Neural cell (in vitro differentiated cells): ENCODE results near the gene OOSP2. TPM values are rescaled to one million over a fixed set of nuclear protein-coding genes. Genes with fewer than 3 reads are reported as not detected.

ENCODE experiments used
- H2AFZ ChIP-seq: fragments of 200-600, 300-800 bp; sonication (generic), shearing (Covaris generic); 2 replicates; pipeline ENCODE4 v1.6.0; 2014; ENCODE audit warnings: low read depth, mild to moderate bottlenecking, antibody characterized with exemption, low read length, moderate library complexity
- H3F3A ChIP-seq: fragments of 200-600 bp; shearing (Covaris generic); 2 replicates; pipeline ENCODE4 v1.6.1; 2016; ENCODE audit warnings: mild to moderate bottlenecking, moderate library complexity, mixed read lengths, antibody characterized with exemption, low read length; ENCODE audit not compliant: insufficient read depth, poor library complexity, severe bottlenecking
- H3K27ac ChIP-seq: fragments of 200-600, 300-800 bp; sonication (generic), shearing (Covaris generic); 2 replicates; pipeline ENCODE4 v1.5.1; 2014; ENCODE audit warnings: mild to moderate bottlenecking, low read length, moderate library complexity
- H3K27me3 ChIP-seq: fragments of 300-800, 200-600 bp; sonication (generic), shearing (Covaris generic); 2 replicates; pipeline ENCODE4 v1.6.0; 2014; ENCODE audit warnings: mild to moderate bottlenecking, low read depth, low read length, moderate library complexity; ENCODE audit not compliant: insufficient read depth
- H3K36me3 ChIP-seq: fragments of 300-800, 200-600 bp; sonication (generic), shearing (Covaris generic); 2 replicates; pipeline ENCODE4 v1.5.1; 2014; ENCODE audit warnings: mild to moderate bottlenecking, antibody characterized with exemption, low read length, moderate library complexity; ENCODE audit not compliant: insufficient read depth
- H3K4me2 ChIP-seq: fragments of 300-800, 200-600 bp; sonication (generic), shearing (Covaris generic); 2 replicates; pipeline ENCODE4 v1.6.0; 2014; ENCODE audit warnings: mild to moderate bottlenecking, low read length
- H3K4me3 ChIP-seq: fragments of 300-800, 200-600 bp; sonication (generic), shearing (Covaris generic); 2 replicates; pipeline ENCODE4 v1.5.1; 2014; ENCODE audit warnings: mild to moderate bottlenecking, low read length, moderate library complexity
- H3K79me2 ChIP-seq: fragments of 200-600 bp; shearing (Covaris generic); replicated peaks from 2 replicates; pipeline ENCODE4 v1.6.0; 2014; ENCODE audit warnings: mild to moderate bottlenecking, low read length, moderate library complexity; ENCODE audit not compliant: insufficient read depth
- H3K9ac ChIP-seq: fragments of 300-800, 200-600 bp; sonication (generic), shearing (Covaris generic); 2 replicates; pipeline ENCODE4 v1.6.1; 2016; ENCODE audit warnings: mild to moderate bottlenecking, low read length, mixed read lengths
- H3K9me2 ChIP-seq: fragments of 200-600 bp; shearing (Covaris generic); 2 replicates; pipeline ENCODE4 v1.6.1; 2016; ENCODE audit warnings: mild to moderate bottlenecking, low read length, mixed read lengths; ENCODE audit not compliant: insufficient read depth
- H3K9me3 ChIP-seq: fragments of 200-600, 300-800 bp; sonication (generic), shearing (Covaris generic); 2 replicates; pipeline ENCODE4 v1.6.1; 2016; ENCODE audit warnings: mild to moderate bottlenecking, mixed run types, low read length, moderate library complexity, mixed read lengths
- H4K20me1 ChIP-seq: fragments of 200-600 bp; shearing (Covaris generic); 2 replicates; pipeline ENCODE4 v1.6.1; 2016; ENCODE audit warnings: mild to moderate bottlenecking, mixed run types; ENCODE audit not compliant: insufficient read depth
- CTCF ChIP-seq: fragments of 450-650 bp; IDR thresholded peaks from 2 replicates; pipeline ENCODE4 v1.5.1; 2014; ENCODE audit warnings: antibody characterized with exemption, mild to moderate bottlenecking, moderate library complexity; ENCODE audit not compliant: poor library complexity, severe bottlenecking
- EP300 ChIP-seq: fragments of 450-650 bp; conservative IDR thresholded peaks from 2 replicates; pipeline ENCODE4 v1.6.1; 2014; ENCODE audit warnings: antibody characterized with exemption, mild to moderate bottlenecking, moderate library complexity; ENCODE audit not compliant: poor library complexity, severe bottlenecking
- EZH2 ChIP-seq: fragments of 200-600, 300-800 bp; shearing (Covaris generic), sonication (generic); IDR thresholded peaks from 2 replicates; pipeline ENCODE4 v1.6.1; 2014; ENCODE audit warnings: antibody characterized with exemption, low read length, borderline replicate concordance, mild to moderate bottlenecking; ENCODE audit not compliant: insufficient read depth, poor library complexity, severe bottlenecking
- MXI1 ChIP-seq: fragments of 450-650 bp; conservative IDR thresholded peaks from 2 replicates; pipeline ENCODE4 v1.6.1; 2014; ENCODE audit warnings: antibody characterized with exemption, mild to moderate bottlenecking; ENCODE audit not compliant: poor library complexity, severe bottlenecking
- POLR2AphosphoS5 ChIP-seq: IDR thresholded peaks from 2 replicates; pipeline ENCODE4 v1.6.1; 2012
- RAD21 ChIP-seq: fragments of 450-650 bp; conservative IDR thresholded peaks from 2 replicates; pipeline ENCODE4 v1.6.1; 2014; ENCODE audit warnings: antibody characterized with exemption, mild to moderate bottlenecking, moderate library complexity
- REST ChIP-seq: IDR thresholded peaks from 2 replicates; pipeline ENCODE4 v1.6.1; 2012; ENCODE audit warnings: borderline replicate concordance
- SMC3 ChIP-seq: fragments of 450-650 bp; conservative IDR thresholded peaks from 2 replicates; pipeline ENCODE4 v1.6.1; 2014; ENCODE audit warnings: antibody characterized with exemption, mild to moderate bottlenecking, moderate library complexity; ENCODE audit not compliant: poor library complexity
- TAF1 ChIP-seq: IDR thresholded peaks from 2 replicates; pipeline ENCODE4 v1.6.1; 2012; ENCODE audit warnings: low read depth
- polyA plus RNA-seq: library from polyadenylated mRNA; depleted of rRNA; stranded (reverse); fragments of >200 nt; gene quantifications from 2 replicates; pipeline ENCODE4 v1.2.3, GENCODE V29; 2014

OOSP2 gene
- polyA plus RNA-seq, 1 donor from 2014 or later, result not detected

- H3K79me2 ChIP-seq, result no peaks in the 10 kb centered on the region
- H3K9ac ChIP-seq, result no peak overlapping the region
- H3K4me3 ChIP-seq, result no peak overlapping the region
- no peak overlapping the region for H2AFZ ChIP-seq
- H3K9me3 ChIP-seq, result no peaks in the 10 kb centered on the region
- H3F3A ChIP-seq, result no peaks in the 10 kb centered on the region
- TF ChIP-seq CTCF (no peak), EP300 (no peak), TAF1 (no peak), SMC3 (no peak), REST (no peak)
- H3K27me3 ChIP-seq, result no peaks in the 10 kb centered on the region
- H3K9me2 ChIP-seq, result no peaks in the 10 kb centered on the region
- no peaks in the 10 kb centered on the region for H4K20me1 ChIP-seq
- H3K36me3 ChIP-seq, result no peaks in the 10 kb centered on the region
- H3K4me2 ChIP-seq, result no peak overlapping the region
- no peak overlapping the region for H3K27ac ChIP-seq
These were observed 47.0 kb downstream of the OOSP2 start for GRCh38 chr11:60087239-60087638.

GRCh38 chr11:60088364-60088763, 48.2 kb downstream of the OOSP2 start, which contains the start of gene MS4A2:
TSS of gene MS4A2 (plus strand) at chr11:60088664. CDS start at chr11:60088766, 102 bp downstream.
- H3K4me3 ChIP-seq, result no peak within 1 kb of the TSS
- no peak within 1 kb of the TSS for H3K4me2 ChIP-seq
- H3K9ac ChIP-seq, result no peak within 1 kb of the TSS
- H3K36me3 ChIP-seq, result no peaks in the 10 kb centered on the region
- no peaks in the 10 kb centered on the region for H3K27me3 ChIP-seq
- no peaks in the 10 kb centered on the region for H3F3A ChIP-seq
- no peak within 1 kb of the TSS for H3K27ac ChIP-seq
- no peaks in the 10 kb centered on the region for H4K20me1 ChIP-seq
- no peak for TF ChIP-seq CTCF
- TF ChIP-seq EP300, result no peak
- no peak for TF ChIP-seq RAD21
- no peak for TF ChIP-seq TAF1
- TF ChIP-seq POLR2AphosphoS5, result no peak
- TF ChIP-seq SMC3, result no peak
- TF ChIP-seq MXI1, result no peak
- TF ChIP-seq EZH2, result no peak
- no peak for TF ChIP-seq REST
- no peak within 1 kb of the TSS for H2AFZ ChIP-seq
- no peaks in the 10 kb centered on the region for H3K9me2 ChIP-seq
- H3K9me3 ChIP-seq, result no peaks in the 10 kb centered on the region
- H3K79me2 ChIP-seq, result no peaks in the 10 kb centered on the region
